ENCODE results near the gene SCGB1C2.
"Not testable (repeated sequence)": the region's sequence is repeated elsewhere in the genome, so short reads cannot be mapped to it uniquely, and the experiment has no call there.

The SCGB1C2 gene
- 0 reads per million in 4 experiments for total RNA-seq

DNA sequence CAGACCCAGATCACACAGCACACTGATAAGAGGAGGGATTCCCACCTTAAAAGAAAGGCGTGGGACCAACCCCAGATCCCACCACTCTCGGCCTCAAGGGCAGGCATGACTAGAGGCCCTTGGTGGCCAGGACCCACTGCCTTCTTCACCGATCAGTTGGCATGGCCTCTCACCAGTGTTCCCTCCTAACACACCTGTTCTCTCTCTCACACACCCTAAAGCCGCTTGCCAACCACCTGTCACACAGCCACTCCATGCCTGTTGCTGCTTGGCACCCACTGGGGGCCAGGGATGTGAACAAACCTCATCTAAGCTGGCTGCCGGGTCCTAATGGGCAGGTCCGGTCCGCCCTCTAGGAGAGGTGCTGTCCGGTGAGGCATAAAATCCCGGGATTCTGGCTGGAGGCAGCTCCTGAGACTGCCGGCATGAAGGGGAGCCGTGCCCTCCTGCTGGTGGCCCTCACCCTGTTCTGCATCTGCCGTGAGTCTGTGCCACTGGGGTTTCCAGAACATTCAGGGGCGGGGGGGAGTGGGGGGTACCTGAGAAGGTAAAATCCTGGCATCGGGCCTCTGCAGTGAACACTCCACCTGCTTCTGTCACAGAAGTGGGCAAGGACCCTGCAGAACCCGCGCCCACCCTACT, at the start of gene SCGB1C2:
Gene SCGB1C2, plus strand, starts transcription at position 404 of the 642 bp plus-strand sequence. Its CDS starts 22 bp downstream, at position 426.
- not testable (repeated sequence) for DNase-seq

DNA sequence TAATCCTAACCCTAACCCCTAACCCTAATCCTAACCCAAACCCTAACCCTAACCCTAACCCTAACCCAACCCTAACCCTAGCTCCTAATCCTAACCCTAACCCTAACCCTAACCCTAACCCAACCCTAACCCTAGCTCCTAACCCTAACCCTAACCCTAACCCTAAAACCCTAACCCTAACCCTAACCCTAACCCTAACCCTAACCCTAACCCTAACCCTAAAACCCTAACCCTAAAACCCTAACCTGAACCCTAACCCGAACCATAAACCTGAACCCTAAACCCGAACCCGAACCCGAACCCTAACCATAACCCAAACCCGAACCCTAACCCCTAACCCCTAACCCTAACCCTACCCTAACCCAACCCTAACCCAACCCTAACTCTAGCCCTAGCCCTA, 24.3 kb upstream of the SCGB1C2 start:
- DNase-seq, result not testable (repeated sequence)

DNA sequence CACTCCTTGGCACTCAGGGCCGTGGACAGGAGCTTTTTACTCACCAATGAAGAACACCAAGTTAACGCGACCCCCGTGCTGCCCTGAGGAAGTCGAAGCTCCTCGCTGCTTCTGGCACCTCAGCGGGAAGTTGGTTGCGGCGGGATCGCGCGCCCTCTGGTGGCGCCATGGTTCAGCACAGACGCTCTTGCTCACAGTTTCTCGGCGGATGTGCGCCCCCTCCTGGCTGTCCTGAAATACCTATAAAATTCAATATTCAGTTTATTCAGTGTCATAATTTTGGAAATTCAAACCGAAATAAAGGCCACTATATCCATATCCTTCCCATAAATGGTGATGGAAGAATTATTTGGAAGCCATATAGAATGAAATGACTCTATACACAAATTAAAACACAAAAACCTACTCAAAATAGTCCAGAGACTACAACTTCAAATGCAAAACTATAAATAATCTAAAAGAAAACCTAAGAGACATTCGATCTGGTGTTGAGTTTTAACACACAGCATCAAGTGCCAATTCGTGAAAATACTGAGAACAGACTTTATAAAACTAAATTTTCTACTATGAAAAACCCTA, 18.9 kb upstream of the SCGB1C2 start:
- DNase-seq, result not testable (repeated sequence)

DNA sequence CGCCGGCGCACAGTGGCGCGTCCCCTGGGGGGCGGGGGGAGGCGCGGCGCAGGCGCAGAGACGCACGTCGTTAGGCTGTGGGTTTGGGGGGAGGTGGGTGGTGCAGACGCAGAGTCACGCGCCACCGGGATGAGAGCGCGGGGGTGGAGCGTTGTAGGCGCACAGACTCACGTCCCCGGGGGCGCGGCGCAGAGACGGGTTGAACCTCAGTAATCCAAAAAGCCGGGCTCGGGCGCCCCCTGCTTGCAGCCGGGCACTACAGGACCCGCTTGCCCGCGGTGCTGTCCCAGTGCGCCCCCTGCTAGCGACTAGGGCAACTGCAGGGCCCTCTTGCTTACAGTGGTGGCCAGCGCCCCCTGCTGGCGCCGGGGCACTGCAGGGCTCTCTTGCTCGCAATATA, 3.4 kb upstream of the SCGB1C2 start:
- DNase-seq, result not testable (repeated sequence)

DNA sequence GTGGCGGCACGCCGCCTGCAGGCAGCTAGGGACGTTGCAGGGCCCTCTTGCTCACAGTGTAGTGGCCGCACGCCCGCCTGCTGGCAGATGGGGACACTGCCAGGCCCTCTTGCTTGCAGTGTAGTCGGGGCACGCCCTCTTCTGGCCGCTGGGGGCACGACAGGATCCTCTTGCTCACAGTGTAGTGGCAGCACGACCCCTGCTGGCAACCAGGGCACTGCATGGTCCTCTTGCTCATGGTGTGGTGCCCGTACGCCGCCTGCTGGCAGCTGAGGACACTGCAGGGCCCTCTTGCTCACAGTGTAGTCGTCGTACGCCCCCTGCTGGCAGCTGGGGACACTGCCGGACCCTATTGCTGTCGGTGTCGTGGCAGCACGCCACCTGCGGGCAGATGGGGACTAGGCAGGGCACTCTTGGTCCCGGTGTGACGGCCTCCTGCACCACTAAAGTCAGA, 3.0 kb upstream of the SCGB1C2 start:
- not testable (repeated sequence) for DNase-seq

DNA sequence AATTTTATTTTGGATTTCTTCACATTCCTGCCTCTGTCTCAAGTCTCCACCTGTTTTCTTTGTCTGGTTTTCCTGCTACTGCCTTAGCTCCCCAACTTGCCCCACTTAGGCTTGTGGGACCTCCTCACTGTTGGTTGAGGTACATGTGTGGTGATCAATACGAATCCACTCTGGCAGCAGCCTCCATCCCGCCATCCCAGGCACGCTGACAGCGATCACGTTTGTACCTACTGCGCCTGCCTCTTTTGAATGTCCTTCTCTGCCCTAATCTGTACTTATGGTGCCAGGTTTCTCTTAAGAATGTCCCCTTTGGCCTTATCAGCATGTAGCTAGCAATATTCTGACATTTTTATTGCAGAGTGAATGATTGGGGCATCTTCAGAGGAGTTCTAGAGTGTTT, 2.3 kb upstream of the SCGB1C2 start:
- DNase-seq, result not testable (repeated sequence)

GRCh38 chr17:135895-136294, 1.5 kb upstream of the SCGB1C2 start:
- not testable (repeated sequence) for DNase-seq

DNA sequence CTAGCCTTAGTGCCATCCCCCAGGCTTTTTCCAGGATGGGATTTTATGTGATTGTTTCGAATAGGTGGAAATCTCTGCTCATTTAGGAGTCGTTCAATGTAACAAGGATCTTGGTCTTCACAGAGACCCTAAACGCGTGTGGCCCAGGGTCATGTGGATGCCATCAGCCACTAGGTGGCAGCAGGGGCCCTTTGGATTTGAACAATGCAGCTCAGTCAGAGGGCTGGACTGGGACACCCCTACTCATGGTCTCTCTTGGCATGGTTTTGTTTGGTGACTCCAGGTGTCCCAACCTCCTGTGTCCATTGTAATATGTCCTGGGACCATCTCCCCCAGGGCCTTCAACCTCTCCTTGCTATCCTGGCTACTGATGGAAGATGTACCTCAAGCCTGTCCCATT, 838 bp upstream of the SCGB1C2 start:
- not testable (repeated sequence) for DNase-seq

GRCh38 chr17:139401-140205, 2.2 kb downstream of the SCGB1C2 start:
- not testable (repeated sequence) for DNase-seq

- DNase-seq, result peak; percentile 8
Measured at GRCh38 chr17:142102-142661, 4.8 kb downstream of the SCGB1C2 start.

GRCh38 chr17:142876-143784, 5.8 kb downstream of the SCGB1C2 start:
- DNase-seq, result no peak

GRCh38 chr17:143785-144281, 6.5 kb downstream of the SCGB1C2 start:
- peak; percentile 75 for DNase-seq

GRCh38 chr17:144936-145670, 7.7 kb downstream of the SCGB1C2 start:
- DNase-seq, result no peak

DNA sequence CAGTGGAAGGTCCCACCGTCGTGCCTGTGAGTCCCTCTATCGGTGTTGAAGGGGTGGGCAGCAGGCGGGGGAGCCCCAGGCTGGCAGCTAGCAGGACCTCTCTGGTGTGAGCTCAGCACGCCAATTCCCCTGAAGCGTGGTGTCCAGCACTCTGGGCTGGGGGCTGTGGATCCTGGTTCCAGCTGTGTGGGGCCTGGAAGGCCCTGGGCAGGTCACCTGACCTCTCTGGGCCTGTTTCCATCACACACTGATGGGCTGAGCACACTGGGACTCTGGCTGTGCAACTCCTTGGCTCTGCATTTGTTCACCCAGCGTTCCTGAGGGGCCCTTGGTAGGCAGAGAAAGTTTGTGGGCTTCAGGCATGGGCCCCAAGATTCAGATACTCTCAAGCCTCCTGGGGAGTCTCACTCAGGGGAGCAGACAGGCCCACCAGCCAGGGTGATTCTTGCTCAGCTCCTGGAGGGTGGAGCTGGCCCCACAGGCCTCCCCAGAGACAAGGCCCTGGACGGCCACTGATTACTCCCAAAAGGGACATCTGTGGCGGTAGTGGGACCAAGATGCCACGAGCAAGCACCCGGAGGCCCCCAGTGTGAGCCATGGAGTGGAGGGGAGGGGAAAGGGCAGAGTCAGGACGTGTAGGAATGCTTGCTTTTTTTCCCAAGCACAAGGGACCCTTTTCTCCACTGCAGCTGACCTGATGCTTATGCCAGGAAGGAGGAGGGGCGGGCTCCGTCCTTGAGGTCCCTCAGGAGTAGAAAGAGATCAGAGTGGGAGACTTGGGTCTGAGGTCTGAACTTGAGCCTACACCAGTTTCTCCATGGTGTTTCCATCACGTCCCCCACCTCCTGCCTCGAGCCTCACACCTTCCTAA, 8.5 kb downstream of the SCGB1C2 start:
- DNase-seq, result no peak

- no peak for DNase-seq
Measured at GRCh38 chr17:146546-146945, 9.2 kb downstream of the SCGB1C2 start.

DNA sequence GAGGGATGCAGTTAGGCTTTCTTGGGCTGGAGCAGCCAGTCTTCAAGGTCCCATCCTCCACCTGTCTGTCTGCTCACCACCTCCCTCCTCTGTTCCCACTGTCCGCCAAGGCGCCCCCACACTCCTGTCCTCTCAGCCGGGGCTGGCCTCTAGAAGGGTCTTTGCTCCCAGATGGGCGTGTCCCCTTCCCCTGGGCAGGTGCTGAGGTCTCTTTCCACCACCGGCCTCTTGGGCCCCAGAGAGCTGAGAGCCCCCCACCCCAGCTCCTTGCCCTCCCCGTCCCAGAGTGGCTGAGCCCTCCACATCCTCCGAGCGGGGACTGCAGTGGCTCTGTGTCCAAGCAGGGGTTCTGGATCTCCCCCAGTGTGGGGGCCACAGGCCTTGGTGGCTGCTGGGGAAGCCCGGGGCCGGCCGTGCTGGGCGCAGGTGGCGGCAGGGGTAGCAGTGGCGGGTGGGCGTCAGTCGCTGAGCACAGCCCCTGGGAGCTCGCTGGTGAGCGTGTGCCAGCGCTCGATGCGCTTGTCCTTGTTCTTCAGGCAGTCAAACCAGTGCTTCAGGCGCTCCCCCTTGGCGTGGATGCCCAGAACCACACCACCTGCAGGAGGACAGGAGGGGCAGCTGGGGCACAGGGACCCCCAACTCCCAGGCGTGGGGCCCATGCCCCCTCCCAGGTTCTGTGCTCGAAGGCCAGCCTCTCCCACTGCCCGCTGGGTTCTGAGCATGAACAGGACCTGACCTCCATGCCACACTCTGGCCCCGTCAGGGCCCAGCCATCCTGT, 9.8 kb downstream of the SCGB1C2 start:
- DNase-seq, result no peak

DNA sequence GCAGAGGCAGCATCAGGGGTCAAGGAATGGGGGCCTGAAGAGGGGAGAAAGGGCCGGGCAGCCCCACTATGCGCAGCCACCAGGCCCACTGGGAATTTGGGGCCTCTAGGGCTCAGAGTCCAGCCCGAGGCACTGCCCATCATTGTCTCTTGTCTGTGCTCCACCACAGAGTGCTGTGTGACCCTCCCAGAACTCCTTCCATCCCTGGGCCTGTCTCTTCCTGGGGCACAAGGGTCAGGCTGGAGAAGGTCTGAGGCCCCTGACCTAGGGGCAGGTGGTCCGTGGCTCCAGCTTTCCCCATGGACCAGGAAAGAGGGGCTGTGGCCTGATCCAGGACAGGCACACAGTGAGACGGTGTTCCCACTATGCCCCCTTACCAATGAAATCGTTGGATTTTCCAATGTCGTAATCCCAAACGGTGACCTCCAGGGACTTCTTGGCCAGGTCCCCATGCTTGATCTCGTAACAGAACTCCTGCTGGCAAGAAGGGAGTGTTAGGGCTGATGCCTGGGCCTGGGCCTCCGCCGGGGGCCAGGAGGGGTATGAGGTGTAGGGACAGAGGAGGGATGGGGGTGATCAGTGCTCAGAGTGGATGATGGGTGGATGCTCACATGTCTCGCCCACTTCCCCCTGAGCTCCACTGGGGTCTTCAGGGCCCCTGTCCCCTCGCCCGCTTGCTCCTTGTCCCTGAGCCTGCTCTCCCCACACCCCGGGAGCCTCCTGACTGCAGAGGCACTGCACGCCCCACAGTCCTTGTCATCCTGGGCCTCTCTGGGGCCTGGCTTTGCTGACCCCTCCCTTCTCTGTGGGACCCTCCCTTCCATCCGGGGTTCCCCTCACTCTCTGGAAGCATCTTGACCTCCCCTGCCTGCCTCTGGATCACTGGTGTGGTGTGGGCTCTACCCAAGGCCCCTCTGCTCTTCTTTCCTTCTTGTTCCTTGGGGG, 10.7 kb downstream of the SCGB1C2 start:
- no peak for DNase-seq

- DNase-seq, result no peak
Measured at GRCh38 chr17:148757-149156, 11.4 kb downstream of the SCGB1C2 start.

Measured in effector CD8-positive, alpha-beta T cell (primary cell).